ENCODE results near the gene PRKN.

DNA sequence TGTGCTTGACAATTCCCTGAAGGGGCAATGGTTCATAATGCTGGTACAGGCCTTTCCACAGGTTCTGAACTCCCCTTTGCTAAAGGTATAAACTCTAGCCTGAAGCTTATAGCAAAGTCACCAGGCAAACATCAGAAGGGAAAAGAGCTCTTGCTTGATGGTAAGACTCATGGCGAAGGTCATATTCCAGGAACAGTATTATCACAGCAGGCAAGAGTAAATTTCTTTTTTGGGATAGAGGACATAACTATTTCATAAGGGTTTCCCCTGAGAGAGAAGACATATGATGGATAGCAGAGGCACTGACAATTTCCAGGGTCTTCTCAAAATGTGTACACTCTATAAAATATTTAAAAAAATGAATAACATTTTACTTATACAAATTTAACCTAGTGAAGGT is 86.8 kb downstream of the PRKN start:
- TF ChIP-seq, protein P1, sequence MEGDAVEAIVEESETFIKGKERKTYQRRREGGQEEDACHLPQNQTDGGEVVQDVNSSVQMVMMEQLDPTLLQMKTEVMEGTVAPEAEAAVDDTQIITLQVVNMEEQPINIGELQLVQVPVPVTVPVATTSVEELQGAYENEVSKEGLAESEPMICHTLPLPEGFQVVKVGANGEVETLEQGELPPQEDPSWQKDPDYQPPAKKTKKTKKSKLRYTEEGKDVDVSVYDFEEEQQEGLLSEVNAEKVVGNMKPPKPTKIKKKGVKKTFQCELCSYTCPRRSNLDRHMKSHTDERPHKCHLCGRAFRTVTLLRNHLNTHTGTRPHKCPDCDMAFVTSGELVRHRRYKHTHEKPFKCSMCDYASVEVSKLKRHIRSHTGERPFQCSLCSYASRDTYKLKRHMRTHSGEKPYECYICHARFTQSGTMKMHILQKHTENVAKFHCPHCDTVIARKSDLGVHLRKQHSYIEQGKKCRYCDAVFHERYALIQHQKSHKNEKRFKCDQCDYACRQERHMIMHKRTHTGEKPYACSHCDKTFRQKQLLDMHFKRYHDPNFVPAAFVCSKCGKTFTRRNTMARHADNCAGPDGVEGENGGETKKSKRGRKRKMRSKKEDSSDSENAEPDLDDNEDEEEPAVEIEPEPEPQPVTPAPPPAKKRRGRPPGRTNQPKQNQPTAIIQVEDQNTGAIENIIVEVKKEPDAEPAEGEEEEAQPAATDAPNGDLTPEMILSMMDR (IDR thresholded peaks at IDR 0.05) = no peak
- no peak for TF ChIP-seq EP300 (IDR thresholded peaks at IDR 0.05)
